Peyer's patch (tissue), 4 donors: ENCODE measurements around the gene LRRC63.
A peak's percentile ranks its signal among the peaks of the same experiment; 100 is the strongest.

Source experiments
- POLR2A ChIP-seq, 2 donors: fragments of 450-650 bp; IDR thresholded peaks; one replicate each; pipeline ENCODE4 v1.5.1; 2017; ENCODE audit warnings: antibody characterized with exemption in 2 of 2, mild to moderate bottlenecking in 2 of 2, moderate library complexity in 2 of 2
- TF ChIP-seq, protein P1 (sequence below), 6 experiments: fragments of 450-650 bp in 4 of 6; fragments of 200-600 bp in 2 of 6; sonication (generic) in 1 of 6; IDR thresholded peaks; one replicate each; pipeline ENCODE4 v1.5.1; 2017 to 2019; ENCODE audit warnings: antibody characterized with exemption in 6 of 6, mild to moderate bottlenecking in 3 of 6, moderate library complexity in 1 of 6

DNA sequence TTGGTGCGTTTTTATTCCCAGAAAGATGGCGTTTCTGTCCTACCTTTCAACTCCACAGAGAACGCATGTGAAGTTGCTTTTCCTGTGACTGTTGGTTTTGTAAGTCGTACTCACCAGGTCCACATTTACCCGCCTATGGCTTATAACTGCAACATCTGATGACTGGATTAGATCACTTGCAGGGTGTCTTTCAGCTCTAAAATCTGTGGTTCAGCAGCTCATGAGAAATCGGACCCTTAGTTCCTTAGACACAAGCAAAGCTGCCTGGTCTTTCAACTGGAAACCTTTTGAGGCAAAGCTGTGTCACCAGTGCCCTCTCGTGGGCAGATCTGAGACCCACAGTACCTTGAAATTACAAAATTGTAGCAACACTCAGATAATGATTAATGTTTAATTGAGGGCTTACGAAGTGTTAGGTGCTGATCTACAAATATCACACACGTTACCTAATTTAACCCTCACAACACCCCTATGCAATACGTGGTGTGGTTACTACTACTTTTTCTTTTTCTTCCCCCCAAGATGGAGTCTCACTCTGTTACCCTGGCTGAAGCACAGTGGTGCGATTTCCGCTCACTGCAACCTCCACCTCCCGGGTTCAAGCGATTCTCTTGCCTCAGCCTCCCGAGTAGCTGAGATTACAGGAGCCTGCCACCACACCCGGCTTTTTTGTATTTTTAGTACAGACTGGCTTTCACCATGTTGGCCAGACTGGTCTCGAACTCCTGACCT is 109.9 kb downstream of the LRRC63 start:
- TF ChIP-seq, protein P1, sequence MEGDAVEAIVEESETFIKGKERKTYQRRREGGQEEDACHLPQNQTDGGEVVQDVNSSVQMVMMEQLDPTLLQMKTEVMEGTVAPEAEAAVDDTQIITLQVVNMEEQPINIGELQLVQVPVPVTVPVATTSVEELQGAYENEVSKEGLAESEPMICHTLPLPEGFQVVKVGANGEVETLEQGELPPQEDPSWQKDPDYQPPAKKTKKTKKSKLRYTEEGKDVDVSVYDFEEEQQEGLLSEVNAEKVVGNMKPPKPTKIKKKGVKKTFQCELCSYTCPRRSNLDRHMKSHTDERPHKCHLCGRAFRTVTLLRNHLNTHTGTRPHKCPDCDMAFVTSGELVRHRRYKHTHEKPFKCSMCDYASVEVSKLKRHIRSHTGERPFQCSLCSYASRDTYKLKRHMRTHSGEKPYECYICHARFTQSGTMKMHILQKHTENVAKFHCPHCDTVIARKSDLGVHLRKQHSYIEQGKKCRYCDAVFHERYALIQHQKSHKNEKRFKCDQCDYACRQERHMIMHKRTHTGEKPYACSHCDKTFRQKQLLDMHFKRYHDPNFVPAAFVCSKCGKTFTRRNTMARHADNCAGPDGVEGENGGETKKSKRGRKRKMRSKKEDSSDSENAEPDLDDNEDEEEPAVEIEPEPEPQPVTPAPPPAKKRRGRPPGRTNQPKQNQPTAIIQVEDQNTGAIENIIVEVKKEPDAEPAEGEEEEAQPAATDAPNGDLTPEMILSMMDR (IDR thresholded peaks at IDR 0.05): peak; percentile 45 to 68 (median 61)
- no peak for TF ChIP-seq POLR2A (IDR thresholded peaks at IDR 0.05)
